GM10847 (cell line): ENCODE results near the gene ATP1A4.

ENCODE experiments used
- POLR2A ChIP-seq: IDR thresholded peaks from 2 replicates; pipeline ENCODE4 v1.6.1; 2011; ENCODE audit not compliant: insufficient read length; ENCODE audit errors: extremely low read depth

The ATP1A4 gene

DNA sequence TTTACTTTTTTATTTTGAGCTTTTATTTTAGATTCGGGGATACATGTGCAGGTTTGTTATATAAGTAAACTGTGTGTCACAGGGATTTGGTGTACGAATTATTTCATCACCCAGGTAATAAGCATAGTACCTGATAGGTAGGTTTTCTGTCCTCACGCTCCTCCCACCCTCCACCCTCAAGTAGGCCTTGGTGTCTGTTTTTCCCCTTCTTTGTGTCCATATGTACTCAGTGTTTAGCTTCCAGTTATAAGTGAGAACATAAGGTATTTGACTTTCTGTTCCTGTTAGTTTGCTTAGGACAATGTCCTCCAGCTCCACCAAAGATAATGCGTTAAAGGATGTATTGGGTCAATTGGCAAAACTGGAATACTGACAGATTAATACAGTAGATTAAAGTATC, 5.8 kb downstream of the ATP1A4 start:
- TF ChIP-seq POLR2A = no peak

DNA sequence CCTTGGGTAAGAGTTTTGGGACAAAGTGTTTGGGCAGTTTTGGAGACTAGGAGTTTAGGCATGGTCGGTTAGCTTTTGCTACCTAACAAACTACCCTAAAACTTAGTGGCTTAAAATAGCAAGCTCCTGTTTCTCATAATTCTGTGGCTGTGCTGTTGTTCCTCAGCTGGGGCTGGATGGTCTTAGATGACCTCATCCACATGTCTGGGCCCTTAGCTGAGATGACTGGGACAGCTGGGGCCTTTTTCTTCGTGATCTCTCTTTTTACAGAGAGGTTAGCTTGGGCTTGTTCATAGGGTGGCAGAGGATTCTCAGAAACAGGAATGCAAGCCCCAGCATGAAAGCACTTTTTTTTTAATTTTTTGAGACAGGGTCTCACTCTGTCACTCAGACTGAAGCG, 6.6 kb downstream of the ATP1A4 start:
- no peak for TF ChIP-seq POLR2A

- TF ChIP-seq POLR2A = no peak
Measured at GRCh38 chr1:160158534-160158933, 7.1 kb downstream of the ATP1A4 start.

DNA sequence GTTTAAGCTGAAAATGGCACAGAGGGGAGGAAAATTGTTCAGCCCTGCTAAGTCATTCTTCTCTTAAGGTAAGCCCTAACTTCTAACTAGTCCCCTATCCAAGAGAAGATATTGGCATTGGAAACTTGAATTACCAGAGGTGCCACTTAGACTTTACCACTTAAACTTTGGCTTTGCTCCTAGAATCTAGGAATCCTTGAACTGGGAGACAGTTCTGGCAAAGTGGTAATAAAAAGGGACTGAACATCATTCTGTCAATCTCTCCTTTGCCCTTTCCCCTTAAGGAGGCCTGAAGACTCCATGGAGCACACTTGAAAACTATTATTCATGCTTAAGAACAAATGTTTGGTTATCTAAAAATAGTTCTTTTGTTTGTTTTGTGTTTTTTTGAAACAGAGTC, 8.4 kb downstream of the ATP1A4 start:
- no peak for TF ChIP-seq POLR2A

GRCh38 chr1:160161965-160162705, 10.7 kb downstream of the ATP1A4 start:
- no peak for TF ChIP-seq POLR2A

- TF ChIP-seq POLR2A = no peak
Measured at GRCh38 chr1:160162931-160163330, 11.5 kb downstream of the ATP1A4 start.

DNA sequence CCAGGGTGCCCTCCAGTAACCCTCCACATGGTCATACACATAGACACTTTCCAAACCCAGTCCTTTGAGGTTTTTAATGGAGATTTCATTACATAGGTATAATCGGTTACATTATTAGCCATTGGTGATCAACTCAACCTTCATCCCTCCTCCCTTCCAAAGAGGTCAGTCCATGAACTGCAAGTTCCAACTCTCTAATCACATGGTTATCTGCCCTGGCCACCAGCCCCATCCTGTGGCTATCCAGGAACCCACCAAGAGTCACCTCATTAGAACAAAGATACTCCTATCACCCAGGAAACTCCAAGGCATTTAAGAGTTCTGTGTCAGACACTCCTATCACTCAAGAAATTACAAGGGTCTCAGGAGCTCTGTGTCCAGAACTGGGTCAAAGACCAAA, 12.2 kb downstream of the ATP1A4 start:
- no peak for TF ChIP-seq POLR2A

GRCh38 chr1:160164121-160164520, 12.7 kb downstream of the ATP1A4 start:
- TF ChIP-seq POLR2A = no peak

GRCh38 chr1:160166166-160166868, 14.9 kb downstream of the ATP1A4 start:
- no peak for TF ChIP-seq POLR2A

DNA sequence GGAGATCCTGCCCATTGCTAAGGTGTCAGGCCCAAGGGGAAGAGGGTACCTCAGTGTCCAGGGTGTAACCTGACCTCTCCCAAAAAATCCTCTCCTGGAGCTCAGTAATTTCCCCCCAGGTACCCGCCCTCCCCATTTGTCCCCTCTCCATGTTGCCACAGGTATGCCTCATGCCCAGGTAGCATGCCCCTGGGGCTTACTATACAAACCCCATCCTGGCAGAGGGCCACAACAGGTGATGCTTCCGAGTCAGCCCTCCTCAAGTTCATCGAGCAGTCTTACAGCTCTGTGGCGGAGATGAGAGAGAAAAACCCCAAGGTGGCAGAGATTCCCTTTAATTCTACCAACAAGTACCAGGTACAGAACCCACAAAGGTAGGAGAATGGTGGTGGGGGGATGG, 15.7 kb downstream of the ATP1A4 start:
- TF ChIP-seq POLR2A = no peak

DNA sequence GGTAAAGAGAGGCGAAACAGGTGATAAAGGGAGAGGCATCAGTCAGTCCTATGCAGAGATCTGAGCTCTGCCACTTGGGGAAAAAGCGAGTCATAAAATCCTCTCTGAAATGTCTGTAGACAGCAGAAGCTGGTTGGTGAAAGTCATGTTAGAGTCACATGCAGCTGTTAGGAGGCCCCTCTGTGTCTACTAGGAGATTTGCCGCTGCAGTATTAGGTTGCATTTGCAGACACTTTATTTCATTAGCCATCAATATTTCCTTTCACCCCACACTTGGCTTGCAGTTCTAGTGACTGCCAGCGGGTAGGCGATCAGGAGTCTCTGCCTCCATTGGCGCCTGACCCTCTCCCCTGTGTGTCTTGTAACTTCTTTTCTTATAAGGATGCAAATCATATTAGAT, 16.2 kb downstream of the ATP1A4 start:
- TF ChIP-seq POLR2A = no peak

DNA sequence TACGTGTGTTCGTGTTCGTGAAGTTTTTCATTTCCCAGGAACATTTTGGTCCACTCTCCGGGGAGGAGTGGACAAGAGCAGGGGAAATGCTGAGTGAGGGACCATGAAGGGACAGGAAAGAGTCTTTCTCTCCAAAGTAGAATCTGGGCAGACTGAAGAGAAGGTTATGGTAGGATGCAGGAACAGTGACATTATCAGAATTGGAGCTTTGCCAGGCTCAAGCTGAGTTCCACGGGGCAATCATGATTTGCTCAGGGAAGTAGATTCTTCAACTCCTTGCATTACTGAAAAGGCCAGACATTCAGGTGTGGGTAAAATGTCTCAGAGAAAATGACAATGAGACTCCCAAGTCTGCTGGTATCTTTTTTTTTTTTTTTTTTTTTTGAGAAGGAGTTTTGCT, 16.6 kb downstream of the ATP1A4 start:
- no peak for TF ChIP-seq POLR2A

DNA sequence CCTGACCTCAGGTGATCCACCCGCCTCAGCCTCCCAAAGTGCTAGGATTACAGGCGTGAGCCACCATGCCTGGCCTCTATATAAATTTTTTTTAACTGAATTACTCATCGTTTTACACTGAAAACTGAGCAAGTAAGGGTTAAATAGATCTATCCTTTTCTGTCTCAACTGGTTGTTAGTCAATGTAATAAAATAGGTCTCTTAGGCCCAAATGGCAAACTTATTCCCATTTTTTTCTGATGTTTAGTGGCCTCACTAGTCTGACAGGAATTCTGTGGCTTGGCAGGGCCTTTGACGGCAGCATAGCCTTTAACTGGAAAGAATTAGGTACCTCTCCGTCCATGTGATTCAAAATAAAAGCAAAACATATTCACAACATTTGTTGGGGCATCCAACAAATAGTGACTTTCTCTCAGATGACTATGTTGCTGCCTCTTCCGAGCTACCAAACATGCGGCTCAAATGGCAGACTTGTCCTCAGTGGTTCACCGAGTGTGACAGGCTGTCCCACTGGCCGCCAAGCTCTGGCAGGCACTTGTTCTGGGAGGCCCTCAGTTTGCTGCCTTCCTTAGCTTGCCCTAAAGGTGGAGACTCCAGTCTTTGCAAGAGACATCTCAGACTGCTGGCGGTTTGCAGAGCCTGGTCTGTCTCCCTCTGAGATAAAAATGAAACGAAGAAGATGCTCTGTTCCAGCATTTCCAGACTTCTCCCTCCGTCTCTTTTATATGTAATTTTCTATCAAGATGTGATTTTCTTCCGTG, 17.4 kb downstream of the ATP1A4 start:
- no peak for TF ChIP-seq POLR2A

- no peak for TF ChIP-seq POLR2A
Measured at GRCh38 chr1:160169553-160170399, 18.4 kb downstream of the ATP1A4 start.

- TF ChIP-seq POLR2A = no peak
Measured at GRCh38 chr1:160171354-160171753, 20.0 kb downstream of the ATP1A4 start.
